Keratinocyte (primary cell): ENCODE data around the gene CNPPD1. TPM values are rescaled to one million over a fixed set of nuclear protein-coding genes. Genes with fewer than 3 reads are reported as not detected.

Source experiments
- DNase-seq: peaks from one replicate; pipeline ENCODE4 v3.0.0-alpha.2; 2011; ENCODE audit warnings: low read depth, missing footprints, low spot score
- FAIRE-seq: peaks from 2 replicates; lab custom pipeline; 2011; peaks lifted over from hg19 to GRCh38; lab: Jason Lieb, UNC
- H2AFZ ChIP-seq: 2 replicates; pipeline ENCODE4 v1.6.0; 2012; ENCODE audit warnings: low read length, control low read depth, inconsistent platforms; ENCODE audit not compliant: control insufficient read depth
- H3K27ac ChIP-seq: 2 replicates; pipeline ENCODE4 v1.5.1; 2011; ENCODE audit warnings: low read length; ENCODE audit not compliant: control insufficient read depth, insufficient read depth
- H3K27me3 ChIP-seq: 3 replicates; pipeline ENCODE4 v1.6.0; 2011; ENCODE audit warnings: low read length; ENCODE audit not compliant: control insufficient read depth, insufficient read depth; ENCODE audit errors: extremely low read depth
- H3K36me3 ChIP-seq, 2 experiments: 2 replicates in 1 of 2; 3 replicates in 1 of 2; pipeline ENCODE4 v1.5.1; 2011; ENCODE audit warnings: low read length in 2 of 2, mild to moderate bottlenecking in 1 of 2; ENCODE audit not compliant: control insufficient read depth in 2 of 2, insufficient read depth in 2 of 2; ENCODE audit errors: extremely low read depth in 1 of 2
- H3K4me1 ChIP-seq: 3 replicates; pipeline ENCODE4 v1.5.1; 2011; ENCODE audit warnings: low read length; ENCODE audit not compliant: control insufficient read depth, insufficient read depth; ENCODE audit errors: extremely low read depth
- H3K4me2 ChIP-seq: 3 replicates; pipeline ENCODE4 v1.6.0; 2011; ENCODE audit warnings: low read depth, low read length; ENCODE audit not compliant: control insufficient read depth, insufficient read depth; ENCODE audit errors: extremely low read depth
- H3K4me3 ChIP-seq, 3 experiments: fragments of 200-600 bp in 1 of 3; sonication (generic) in 1 of 3; 2 replicates in 2 of 3; 3 replicates in 1 of 3; pipeline ENCODE4 v1.5.1; 2011 to 2016; ENCODE audit warnings: low read length in 3 of 3, mild to moderate bottlenecking in 3 of 3, control low read depth in 2 of 3, inconsistent platforms in 1 of 3, low read depth in 1 of 3, mixed read lengths in 1 of 3, mixed run types in 1 of 3, moderate library complexity in 1 of 3; ENCODE audit not compliant: control insufficient read depth in 2 of 3, insufficient read depth in 2 of 3; ENCODE audit errors: extremely low read depth in 1 of 3
- H3K79me2 ChIP-seq: 2 replicates; pipeline ENCODE4 v1.6.0; 2012; ENCODE audit warnings: low read length; ENCODE audit not compliant: control insufficient read depth, insufficient read depth
- H3K9ac ChIP-seq: 3 replicates; pipeline ENCODE4 v1.6.0; 2011; ENCODE audit warnings: low read length; ENCODE audit not compliant: control insufficient read depth, insufficient read depth; ENCODE audit errors: extremely low read depth
- H3K9me1 ChIP-seq: 3 replicates; pipeline ENCODE4 v1.6.0; 2011; ENCODE audit warnings: low read length; ENCODE audit not compliant: control insufficient read depth, insufficient read depth; ENCODE audit errors: extremely low read depth
- H3K9me3 ChIP-seq: 2 replicates; pipeline ENCODE4 v1.5.1; 2012; ENCODE audit warnings: low read depth, low read length; ENCODE audit not compliant: control insufficient read depth
- H4K20me1 ChIP-seq: 3 replicates; pipeline ENCODE4 v1.6.0; 2011; ENCODE audit warnings: low read length; ENCODE audit not compliant: control insufficient read depth, insufficient read depth; ENCODE audit errors: extremely low read depth
- CTCF ChIP-seq, 3 experiments: IDR thresholded peaks in 1 of 3; conservative IDR thresholded peaks in 1 of 3; optimal IDR thresholded peaks in 1 of 3; 2 replicates in 2 of 3; 3 replicates in 1 of 3; pipeline versions ENCODE3 to v1.5.1; 2011; ENCODE audit warnings: low read length in 3 of 3, mild to moderate bottlenecking in 3 of 3, moderate library complexity in 2 of 3, control low read depth in 1 of 3, inconsistent platforms in 1 of 3; ENCODE audit not compliant: insufficient read depth in 2 of 3; ENCODE audit errors: extremely low read depth in 1 of 3
- EZH2 ChIP-seq: IDR thresholded peaks from one replicate; pipeline ENCODE4 v1.6.1; 2012; ENCODE audit warnings: inconsistent platforms, mild to moderate bottlenecking, low read length, moderate library complexity
- dilution Hi-C: fragments of 300-500 bp; cut with MboI; formaldehyde crosslinking; loops from one replicate; pipeline ENCODE4 v1.7.0; 2020; ENCODE audit warnings: low sequenced_read_pairs; ENCODE audit not compliant: extremely low pct_ligation_motif_present
- polyA plus RNA-seq, 5 experiments: library from polyadenylated mRNA; depleted of rRNA in 3 of 5; stranded (reverse) in 3 of 5; stranded (forward) in 1 of 5; unstranded in 1 of 5; fragments of >200 nt; gene quantifications; 1 replicate in 1 of 5; 2 replicates in 3 of 5; 3 replicates in 1 of 5; pipeline versions ENCODE4 v1.2.1 to v1.2.3, GENCODE V29; 2011 to 2012; ENCODE audit warnings: missing spikeins in 2 of 5, low read depth in 1 of 5, low replicate concordance in 1 of 5

Gene CNPPD1
- polyA plus RNA-seq, 1 donor (not counting 4 experiments of a cell fraction or from before 2014, with no cell fraction given), result 26.1 TPM

DNA sequence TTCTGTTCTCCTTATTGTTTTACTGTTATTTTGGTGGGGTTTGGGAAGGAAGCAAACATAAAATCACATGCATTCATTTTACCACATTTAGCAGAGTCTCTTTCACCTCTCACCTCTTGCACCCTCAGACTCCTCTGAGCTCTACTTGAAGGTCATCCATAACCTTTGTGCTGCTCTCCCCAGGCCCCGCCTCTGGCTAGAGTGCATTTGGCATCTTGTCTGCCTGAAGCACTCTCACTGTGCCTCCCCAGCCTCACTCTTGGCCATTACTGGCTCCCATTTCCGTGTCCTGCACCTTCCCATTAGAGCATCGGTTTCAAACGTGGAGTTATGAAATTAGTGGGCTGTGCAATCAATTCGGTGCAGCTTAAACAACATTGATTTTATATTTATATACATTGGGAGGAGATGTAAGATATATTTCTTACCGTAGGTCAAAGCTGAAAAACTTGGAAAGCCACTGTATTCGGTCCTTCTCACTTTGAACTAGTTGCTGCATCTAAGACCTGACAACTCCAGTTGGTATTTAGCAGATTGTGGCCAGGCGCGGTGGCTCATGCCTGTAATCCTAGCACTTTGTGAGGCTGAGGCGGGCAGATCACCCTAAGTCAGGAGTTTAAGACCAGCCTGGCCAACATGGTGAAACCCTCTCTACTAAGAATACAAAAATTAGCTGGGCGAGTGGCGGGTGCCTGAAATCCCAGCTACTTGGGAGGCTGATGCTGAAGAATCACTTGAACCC, 22.9 kb upstream of the CNPPD1 start:
- dilution Hi-C loops, result no loop called here
- H3K4me2 ChIP-seq, result no peak overlapping the region
- no peak for TF ChIP-seq CTCF (optimal IDR thresholded peaks at IDR 0.05 in 1 of 3, IDR thresholded peaks at IDR 0.05 in 1 of 3, conservative IDR thresholded peaks at IDR 0.05 in 1 of 3; ENCODE audit: extremely low read depth in 1 of 3, insufficient read depth in 2 of 3, low read length in 3 of 3)
- TF ChIP-seq EZH2, result no peak
- DNase-seq (no peak), FAIRE-seq (no peak)
- no peaks in the 10 kb centered on the region for H3K4me1 ChIP-seq
- no peak overlapping the region for H3K27ac ChIP-seq
- H3K79me2 ChIP-seq, result no peaks in the 10 kb centered on the region
- H3K4me3 ChIP-seq, result no peak overlapping the region
- no peaks in the 10 kb centered on the region for H3K9me3 ChIP-seq
- no peak overlapping the region for H3K9ac ChIP-seq
- no peaks in the 10 kb centered on the region for H4K20me1 ChIP-seq
- H3K9me1 ChIP-seq, result no peaks in the 10 kb centered on the region
- no peaks in the 10 kb centered on the region for H3K27me3 ChIP-seq
- no peak overlapping the region for H2AFZ ChIP-seq
- H3K36me3 ChIP-seq, result no peaks in the 10 kb centered on the region

DNA sequence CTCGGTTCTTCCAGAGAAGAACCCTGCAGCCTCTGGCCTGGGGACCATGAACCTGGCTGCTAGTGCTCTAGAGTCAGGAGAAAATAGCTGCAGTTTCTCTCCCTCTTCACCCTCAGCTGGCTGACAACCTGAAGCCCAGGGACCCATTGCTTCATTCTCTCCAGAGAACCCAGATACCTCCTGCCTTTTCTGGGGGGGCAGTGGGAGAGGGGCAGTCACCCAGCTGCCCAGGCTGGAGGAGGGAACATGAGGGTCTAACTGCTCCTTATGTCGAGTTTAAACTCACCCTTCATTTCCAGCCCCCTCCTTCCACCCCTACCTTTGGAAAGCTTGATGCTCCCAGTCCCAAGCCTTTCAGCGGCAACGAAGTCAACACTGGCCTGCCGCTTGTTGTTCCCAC, 22.2 kb upstream of the CNPPD1 start:
- Histone ChIP-seq H3K36me3 (no peaks in the 10 kb centered on the region), H3K4me3 (no peak overlapping the region), H3K9me1 (no peaks in the 10 kb centered on the region), H3K9ac (no peak overlapping the region), H3K4me1 (no peaks in the 10 kb centered on the region), H3K27me3 (no peaks in the 10 kb centered on the region), H4K20me1 (no peaks in the 10 kb centered on the region), H3K79me2 (no peaks in the 10 kb centered on the region), H3K27ac (no peak overlapping the region), H3K9me3 (no peaks in the 10 kb centered on the region), H3K4me2 (no peak overlapping the region), H2AFZ (no peak overlapping the region)
- no peak for TF ChIP-seq CTCF (optimal IDR thresholded peaks at IDR 0.05 in 1 of 3, IDR thresholded peaks at IDR 0.05 in 1 of 3, conservative IDR thresholded peaks at IDR 0.05 in 1 of 3; ENCODE audit: extremely low read depth in 1 of 3, insufficient read depth in 2 of 3, low read length in 3 of 3)
- TF ChIP-seq EZH2, result no peak
- DNase-seq (no peak), FAIRE-seq (no peak)
- dilution Hi-C loops, result no loop called here
